ENCODE measurements around the gene ETV6.

The ETV6 gene

DNA sequence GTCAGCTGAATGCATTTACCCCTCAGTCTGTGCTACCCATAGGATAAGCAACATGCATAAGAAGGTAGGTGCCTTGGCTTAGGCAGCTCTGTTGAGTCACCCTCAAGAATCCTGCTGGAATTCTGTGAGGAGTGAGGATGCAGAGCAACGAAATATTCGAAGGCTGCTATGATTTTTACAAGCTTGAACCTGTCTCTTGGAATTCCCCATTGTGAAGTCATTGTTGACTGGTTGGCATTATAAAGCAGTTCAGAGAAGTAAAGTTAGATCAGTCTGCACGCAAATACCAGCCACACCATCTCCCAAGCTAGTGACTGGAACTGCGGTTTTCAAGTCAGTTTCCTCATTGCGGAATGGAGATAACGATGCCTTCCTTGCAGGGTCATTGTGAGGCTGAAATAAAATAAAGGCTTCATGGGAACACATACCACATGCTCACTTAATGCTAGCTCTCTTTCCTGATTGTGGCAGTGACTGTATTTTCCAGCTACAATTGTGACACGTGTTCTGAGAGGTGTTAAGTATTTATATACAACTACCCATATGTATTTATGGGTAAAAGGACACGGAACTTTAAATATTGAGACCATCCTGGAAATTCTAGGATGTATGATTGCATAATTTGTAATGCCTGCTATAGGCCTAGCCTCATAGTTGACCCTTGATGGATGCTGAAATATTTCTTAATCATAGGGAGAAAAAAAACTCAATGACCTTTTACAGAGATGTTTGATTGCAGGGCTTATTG is 96.7 kb downstream of the ETV6 start:
- no peak for DNase-seq

DNA sequence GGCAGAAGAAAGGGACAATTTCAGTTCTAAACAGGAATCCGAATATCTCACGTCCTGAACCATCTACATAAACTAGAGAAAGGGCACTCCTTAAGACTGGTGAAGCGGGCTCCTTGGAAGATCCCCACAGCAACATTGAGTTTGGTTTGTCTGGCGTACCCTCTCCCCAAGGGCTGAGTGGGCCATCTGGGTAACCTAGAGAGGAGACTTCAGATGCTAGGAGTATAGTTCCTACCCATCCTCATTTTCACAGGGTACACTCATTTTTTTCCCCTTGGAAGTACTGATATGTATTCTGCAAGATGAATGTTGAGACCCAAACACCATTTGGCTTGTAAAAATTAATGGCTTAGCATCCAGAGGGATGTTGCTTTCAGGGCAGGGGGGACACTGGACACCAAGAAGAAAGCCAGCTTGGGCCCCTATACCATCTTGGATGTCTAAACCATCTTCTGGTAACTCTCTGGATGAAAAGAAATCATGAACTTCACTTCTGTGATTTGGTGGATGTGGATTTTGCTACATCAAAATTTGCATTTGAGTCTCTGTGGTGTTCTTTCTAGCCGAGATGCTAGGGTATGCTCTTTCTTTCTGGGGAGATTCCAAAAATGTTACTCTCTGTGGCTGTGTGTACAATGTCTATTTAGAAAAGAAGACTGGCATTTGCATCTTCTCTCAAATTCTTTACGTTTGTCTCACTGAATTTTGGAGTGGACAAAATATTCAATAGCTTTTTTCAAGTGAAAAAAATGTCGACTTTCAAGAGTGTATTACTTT is 97.7 kb downstream of the ETV6 start:
- DNase-seq, result no peak

DNA sequence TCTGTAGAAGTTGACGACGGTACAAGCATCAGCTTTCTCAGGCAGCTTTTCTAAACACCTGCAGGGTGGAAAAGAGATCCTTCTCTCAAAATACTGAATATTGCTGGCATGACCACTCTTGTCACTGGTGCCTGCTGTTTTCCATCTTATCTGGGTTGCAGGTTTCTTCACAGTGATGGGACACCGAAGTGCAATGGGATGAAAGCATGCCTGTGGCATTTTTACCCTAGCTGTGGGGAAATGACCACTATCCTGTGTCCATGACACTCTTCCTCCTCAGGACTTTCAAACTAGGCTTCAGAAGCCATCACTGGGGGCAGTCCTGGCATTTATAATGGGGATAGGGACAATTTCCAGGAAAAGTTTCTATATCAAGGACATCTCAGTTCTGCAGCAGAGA is 98.5 kb downstream of the ETV6 start:
- no peak for DNase-seq

DNA sequence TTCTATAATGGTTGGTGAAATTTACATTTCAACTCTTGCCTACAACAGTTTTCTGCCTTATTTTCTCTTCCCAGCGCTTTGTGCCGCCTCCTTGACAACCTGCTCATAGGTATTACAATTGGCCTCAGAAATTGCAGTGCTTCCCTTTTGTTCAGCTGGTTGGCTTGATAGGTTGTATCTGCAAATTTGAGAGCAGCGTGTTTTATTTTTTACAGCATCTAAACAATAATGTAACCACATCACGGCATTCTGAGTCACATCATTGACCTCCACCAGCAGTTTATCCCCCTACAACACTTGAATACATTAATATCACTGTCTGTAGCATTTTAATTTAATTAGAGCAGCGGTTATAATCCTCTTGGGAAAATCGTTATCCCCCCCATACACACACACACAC is 99.4 kb downstream of the ETV6 start:
- peak; percentile 44 for DNase-seq

DNA sequence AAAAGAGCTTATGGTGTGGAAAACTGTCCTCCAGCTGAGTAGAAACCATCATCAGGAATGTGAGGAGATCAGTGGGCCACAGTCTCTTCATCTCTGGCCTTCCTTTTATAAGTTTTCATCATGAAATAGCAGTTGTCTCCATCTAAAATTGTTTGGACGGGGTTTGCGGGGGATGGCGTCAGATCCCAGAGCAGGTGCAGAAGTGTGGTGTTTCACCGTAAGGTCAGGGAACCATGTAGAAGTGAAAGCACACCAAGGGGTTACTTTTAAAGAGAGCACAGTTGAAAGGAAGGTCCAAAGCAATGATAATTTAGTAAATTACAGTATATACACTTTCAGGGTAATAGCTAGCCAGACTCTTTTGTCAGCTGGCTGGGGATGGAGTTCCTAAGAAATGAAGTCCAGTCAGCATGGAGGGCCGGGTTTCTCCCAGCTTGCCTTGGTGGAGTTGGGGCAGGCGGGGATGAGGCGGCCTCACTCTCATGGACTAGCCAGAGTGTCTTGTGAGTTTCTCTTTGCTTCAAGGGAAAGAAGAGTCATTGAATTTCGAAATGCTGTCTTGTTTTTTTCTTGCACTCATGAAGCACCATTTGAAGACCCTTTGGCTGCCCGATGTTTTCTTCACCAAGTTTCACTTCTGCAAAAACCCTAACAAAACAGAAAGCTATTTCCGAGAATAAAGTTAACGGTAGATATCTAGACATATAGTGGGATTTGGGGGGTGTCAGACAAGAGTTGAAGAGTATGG is 100.6 kb downstream of the ETV6 start:
- no peak for DNase-seq

DNA sequence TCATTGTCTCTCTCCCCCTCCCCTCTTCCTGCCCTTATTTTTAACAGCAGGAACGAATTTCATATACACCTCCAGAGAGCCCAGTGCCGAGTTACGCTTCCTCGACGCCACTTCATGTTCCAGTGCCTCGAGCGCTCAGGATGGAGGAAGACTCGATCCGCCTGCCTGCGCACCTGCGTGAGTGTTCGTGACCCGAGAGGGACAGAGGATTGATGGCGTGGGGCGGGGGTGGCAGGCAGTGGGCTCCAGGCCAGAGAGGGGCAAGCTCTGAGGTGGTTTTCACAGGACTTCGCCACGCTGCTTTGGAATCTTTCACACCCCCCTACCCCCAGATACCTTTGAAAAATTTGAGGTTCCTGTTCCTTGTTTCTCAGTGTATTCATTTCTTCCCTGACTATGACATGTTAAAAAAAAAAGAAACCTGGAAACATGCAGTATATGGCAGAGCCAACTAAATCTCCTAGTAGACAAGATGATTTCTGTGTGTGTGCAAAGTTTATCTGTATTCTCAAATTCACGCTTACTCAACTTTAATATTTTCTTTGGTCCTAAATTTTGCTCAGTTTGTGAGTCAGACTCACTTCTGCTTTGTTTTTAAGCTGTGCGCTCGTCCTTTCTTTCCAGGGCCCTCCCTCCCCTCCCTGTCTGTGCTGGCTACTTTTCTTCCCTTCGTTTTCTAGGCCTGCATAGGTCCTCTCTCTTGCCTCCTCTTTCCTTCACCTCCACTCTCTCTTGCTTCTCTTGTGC is 103.1 kb downstream of the ETV6 start:
- no peak for DNase-seq

DNA sequence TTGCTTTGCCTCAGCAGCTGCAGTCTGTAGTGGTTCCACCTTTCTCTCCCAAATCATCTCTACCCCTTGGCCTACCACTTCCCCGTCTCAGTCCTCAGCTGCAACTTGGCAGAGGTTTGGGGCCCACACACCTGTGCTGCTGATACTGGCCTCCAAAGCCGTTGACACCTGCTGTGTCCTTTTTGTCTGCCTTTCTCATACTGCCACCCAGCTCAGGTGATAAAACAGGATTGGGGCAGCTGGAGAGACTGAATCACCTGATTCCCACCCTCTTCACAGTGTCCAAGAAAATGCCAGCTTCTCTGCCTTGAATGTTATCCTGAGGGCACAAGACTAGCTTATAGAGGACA is 103.7 kb downstream of the ETV6 start:
- DNase-seq, result peak; percentile 57

DNA sequence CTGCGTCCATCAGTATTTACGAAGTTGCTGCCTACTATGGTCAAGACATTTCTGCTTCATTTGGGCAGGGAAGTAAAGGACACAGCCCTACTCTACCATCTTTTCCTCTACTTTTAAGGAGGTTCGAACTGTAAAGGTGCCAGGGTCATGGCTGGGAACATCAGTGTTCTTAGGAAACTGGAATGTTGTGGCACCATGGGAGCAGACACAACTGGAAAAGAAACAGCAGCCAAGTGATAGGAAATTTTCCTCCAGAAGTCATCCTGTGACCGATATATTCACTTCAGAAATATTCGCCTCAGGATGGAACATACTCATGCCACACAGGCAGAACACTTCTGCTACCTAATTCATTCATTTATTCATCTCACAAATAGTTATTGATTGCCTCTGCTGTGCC is 104.4 kb downstream of the ETV6 start:
- no peak for DNase-seq

DNA sequence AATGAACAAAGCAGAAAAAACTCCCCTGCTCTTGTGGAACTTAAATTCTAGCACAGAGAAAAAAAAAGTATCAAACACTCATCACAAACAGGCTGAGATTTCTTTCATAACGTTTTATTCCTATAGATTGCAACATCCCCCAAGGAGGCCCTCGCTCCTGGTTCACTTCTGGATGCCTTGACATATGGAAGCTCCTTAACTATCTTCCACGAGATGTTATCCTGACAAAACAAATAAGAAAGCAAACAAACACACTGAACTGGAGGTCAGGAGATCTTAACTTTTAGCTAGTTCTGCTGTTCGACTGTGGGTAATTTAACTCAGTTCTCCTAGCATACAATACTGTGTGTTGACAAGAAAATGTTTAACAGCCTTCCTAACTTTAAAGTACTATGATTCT is 104.8 kb downstream of the ETV6 start:
- DNase-seq, result no peak

DNA sequence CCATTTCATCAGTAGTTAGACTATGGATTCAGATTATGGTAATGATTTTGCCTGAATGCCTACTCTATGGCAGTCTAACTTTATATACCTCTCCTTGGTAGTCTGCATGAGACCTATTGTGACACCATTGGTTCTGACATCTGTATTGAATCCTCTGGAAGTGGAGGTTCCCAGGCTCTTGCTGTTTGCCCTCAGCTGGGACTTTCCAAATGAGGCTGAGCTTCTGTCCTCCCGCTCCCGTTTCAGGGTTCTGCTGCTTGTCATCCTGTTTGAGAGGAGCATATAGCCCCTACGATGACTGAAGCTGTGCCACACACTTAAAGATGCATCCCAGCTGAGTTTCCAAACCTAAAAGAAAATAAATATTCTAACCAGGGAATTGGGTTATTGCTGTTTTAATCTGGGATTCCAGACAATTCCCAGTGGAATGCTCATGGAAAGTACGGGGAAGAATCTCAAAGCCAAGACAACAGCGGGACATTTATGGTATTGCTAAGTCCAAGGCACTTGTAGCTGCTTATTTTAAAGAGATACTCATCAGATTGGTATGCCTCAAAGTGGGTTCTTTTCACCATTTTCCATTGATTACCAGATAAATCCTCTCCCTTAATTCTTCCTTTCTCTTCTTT is 105.9 kb downstream of the ETV6 start:
- no peak for DNase-seq

DNA sequence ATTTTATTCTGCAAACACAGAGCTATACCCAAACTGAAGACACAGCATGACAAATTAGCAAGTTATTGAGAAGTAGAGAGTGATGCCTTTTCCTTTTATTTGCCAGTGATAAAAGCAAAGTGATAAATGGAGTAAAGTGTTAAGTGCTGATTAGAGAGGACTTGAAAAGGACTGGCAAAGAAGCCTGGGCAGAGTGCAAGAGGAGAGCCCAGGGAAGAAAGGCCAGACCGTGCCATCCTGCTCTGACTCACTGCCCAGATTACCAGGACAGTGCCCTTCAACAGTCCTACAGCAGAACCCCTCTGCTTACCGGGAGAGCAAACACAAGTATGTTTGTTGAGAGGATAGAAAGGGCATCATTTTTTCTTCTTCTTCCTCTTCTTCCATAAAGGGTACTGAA is 106.5 kb downstream of the ETV6 start:
- DNase-seq, result no peak

DNA sequence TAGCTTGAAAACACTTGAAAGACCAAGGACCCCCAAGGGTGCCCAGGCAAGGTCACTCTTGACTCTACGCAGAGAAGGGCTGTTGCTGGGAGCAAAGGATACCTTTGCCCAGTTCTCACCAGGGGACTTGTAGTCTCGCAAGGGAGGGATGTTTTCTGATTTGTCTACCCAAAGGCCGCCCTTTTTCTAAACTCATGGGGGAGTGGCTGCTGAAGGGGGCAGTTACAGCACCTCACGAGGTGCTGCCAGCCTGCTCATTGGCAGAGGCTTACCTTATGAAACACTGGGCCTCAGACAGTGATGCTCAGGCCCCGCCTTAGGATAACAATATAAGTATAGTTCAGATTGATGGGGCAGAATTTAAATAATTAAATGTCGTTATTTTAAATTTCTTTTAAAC is 107.0 kb downstream of the ETV6 start:
- no peak for DNase-seq

DNA sequence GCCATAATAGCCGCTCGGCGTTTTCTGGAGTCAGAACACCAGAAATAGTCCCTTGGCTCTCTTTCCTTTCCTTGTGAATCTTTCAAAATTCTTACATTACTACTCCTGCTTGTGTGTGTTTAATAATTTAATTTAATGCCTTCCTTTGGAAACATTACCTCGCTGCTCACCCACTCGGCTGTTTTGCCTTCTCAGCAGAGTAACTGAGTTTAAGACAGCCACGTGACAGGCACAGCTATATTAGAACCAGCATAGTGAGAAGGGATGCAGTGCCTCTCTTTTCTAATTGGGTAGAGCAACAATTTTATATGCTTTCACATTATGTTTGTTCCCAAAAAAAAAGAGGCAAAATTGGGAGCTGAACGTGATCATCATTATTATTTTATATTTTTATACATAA is 107.6 kb downstream of the ETV6 start:
- no peak for DNase-seq

DNA sequence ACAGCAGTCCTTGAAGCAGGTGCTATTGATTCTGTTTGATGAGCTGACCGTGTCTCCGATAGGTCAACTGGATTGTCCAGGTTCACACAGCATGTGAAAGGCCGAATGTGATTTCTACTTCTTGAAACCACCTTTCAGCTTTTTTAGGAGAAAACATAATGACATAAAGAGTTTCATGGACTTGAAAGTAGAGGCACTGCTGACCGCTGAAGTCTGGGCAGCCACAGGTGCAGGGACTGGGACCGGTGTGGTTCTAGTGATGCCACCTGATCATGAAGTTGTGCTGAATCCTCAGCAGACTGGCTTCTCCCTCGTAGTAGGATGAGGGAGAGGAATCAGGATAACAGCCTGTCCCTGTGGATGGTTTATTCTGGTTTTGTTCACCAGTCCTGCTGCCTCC is 108.1 kb downstream of the ETV6 start:
- DNase-seq, result no peak

DNA sequence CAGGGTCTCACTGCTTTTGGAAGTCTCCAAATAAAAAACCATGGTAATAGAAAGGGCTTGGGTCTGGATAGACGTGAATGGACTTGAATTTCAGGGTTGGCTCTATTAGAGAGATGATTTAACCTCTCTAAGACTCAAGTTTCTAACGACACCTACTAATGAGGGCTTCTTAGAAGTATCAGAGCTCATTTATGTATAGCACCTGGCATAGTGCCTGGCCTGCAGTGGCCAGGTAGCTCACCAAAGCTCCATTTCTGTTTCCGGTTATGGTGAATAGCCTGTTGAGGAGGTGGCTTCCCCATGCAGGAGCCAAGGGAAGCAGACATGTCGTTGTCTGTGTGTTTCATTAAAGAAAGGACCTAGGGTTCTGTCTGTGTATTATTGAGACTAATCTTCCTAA is 108.6 kb downstream of the ETV6 start:
- no peak for DNase-seq

DNA sequence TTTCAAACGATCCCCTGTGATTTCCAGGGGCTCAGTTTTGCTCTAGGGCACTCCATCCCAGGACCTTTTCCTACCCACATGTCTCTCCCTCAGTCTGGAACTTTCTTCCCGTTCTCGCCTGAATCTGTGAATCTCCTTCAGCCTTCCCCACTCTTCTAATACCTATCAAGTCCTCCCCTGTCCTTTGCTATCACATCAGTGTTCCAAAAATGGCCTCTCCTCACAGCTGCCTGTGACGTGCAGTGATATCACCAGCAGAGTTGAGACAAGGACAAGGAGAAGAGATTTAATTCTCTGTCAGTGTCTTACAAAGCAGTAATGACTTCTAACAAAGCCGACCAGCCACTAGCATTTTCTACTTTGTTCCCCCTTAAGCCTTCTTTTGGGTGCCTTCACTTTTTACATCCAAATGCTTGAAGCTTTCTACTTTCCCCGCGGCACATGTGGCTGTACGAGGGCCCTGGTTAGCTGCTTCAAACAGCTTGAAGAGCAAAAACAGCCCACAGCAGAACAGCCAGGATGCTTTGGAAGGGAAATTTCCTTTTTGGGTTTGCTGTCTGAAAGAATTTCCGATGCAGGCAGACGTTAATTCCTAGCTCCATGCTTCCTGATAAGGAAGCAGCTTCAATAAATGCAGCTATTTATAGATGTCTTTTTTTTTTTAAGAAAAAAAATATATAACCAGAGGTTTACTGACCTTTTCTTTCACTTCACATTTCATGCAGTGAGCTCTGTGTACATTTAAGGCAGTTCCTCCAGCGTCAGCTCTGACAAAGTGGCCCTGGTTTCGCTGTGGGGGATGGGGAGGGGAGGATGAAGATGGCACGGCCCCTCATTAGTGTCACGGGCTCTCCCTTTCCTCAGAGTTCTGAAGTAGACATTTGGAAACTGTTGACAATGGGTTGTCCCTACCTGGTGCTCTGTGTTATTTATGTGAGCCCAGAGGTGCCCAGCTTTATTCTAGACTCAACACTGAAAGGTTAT is 109.3 kb downstream of the ETV6 start:
- no peak for DNase-seq

DNA sequence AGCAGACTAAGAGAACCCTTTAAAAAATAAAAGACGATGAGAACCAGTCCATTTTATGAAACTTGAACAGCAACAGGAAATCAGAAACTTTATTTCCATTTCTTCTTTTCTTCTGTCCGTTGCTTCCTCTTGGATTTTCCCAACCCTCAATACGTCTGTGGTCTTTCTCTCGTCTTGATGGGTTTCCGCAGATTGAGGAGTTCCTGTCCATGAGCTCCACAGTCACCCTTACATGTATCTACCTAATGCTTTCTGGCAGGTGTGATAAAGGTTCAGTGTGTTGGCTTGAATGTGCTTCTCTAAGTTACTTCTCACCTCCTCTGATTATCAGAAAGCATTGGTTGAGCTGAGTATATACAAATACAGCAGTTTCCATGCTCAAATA is 110.0 kb downstream of the ETV6 start:
- no peak for DNase-seq

DNA sequence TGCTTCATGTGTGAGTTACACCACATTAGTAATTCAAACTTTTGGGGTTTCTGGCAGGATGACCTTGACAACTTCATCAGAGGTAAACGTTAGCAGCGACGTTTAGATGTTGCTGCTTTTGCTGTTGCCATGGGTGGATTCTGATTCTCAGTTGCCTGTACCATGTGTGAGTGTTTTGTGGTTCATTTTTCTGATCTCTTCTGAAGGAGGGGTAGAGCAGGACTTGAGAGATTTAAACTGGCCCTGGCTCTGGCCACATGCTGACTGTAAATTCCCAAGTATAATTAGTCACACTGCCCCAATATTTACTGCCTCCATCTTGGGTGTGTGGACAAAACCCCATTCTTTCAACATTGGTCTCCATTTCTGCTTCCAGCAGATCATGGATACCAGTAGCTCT is 110.4 kb downstream of the ETV6 start:
- no peak for DNase-seq

DNA sequence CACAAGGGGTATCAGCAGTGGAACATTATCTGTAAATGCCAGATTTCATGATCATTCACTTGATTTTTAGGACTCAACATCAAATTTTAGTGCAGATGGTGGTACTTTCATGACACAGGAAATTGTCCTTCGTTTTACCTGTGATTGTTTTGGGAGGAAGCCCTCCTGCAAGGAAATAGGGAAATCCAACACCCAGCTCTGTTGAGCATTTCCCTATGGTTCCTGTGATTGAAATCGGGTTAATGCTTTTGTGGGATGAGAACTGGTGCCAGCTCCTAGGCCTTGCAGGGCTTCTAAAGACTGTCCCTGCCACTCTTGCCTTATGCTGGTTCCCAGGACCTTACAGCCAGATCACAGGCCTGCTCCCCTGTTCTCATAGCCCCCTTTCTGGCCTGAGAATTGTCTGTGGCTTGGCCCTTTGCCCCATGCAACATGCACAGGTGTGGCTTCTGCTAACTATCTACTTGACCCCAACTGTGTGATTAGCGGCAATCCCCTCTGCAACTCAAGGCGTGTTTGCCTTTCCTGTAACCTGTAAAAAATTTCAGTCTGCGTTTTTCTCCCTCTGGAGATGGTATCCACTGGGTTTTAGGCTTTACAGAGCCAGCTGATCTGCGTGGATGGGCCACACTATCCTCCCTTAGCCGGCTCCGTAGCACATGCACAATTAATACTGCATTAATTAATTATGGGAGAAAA is 112.5 kb downstream of the ETV6 start:
- DNase-seq, result no peak

DNA sequence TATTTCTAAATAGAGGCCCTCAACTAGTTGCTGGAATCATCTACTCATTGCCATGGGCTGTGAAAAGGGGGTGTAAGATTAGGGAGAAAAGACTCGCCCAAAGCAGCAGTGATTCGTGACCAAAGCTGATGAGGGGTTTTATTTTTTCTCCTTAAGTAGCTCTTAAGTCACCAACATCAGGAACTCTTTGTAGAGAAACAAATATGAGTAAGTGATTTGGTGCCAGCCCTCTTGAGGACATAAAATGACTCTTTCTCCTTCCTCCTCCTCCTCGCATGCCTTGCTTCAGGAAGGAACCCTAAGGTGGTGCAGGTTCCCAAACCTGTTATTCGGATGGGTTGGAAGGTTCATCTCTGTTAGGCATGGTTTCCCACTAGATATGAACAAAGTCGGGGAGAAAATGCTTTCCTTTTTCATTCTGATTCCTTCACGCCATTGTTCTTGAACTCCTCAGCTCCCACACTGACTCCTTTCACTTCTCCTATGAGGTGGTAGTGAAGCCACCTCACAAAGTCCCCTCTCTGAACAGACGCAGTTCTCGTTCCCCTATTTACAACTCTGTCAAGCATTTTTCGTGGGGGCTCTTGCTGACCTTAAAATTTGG is 113.4 kb downstream of the ETV6 start:
- DNase-seq, result no peak
